IMR-90 (cell line): ENCODE results near the gene MYOM1. TPM values are rescaled to one million over a fixed set of nuclear protein-coding genes. Genes with fewer than 3 reads are reported as not detected.

Source experiments
- ATAC-seq: fragments of 200-7000 bp; cut with Tn5 transposase; 2 replicates; pipeline ENCODE4 v1.9.1; 2020; ENCODE audit warnings: low read depth, mild to moderate bottlenecking, moderate library complexity
- BruUV-seq: library from RNA; stranded (reverse); fragments of 400-500 nt; replicated peaks from 2 replicates; lab custom pipeline; 2021; lab: Mats Ljungman, UMichigan
- CTCF ChIA-PET: fragments of 300-600 bp; formaldehyde crosslinking; extraction: SDS; loops from one replicate; lab custom pipeline; 2021; ENCODE audit warnings: antibody characterized with exemption; lab: Yijun Ruan, JAX
- POLR2A ChIA-PET: fragments of 300-600 bp; sonication (Branson Sonifier 250); formaldehyde crosslinking; loops from one replicate; lab custom pipeline; 2022; ENCODE audit warnings: antibody characterized with exemption; ENCODE audit not compliant: unreplicated experiment; lab: Charles Lee
- DNase-seq: peaks from one replicate; pipeline ENCODE4 v3.0.0; 2013
- H2AFZ ChIP-seq: replicated peaks from 2 replicates; pipeline ENCODE3; 2013; ENCODE audit warnings: low read length, mild to moderate bottlenecking; ENCODE audit not compliant: poor library complexity
- H2AK5ac ChIP-seq: 2 replicates; pipeline ENCODE4 v1.6.1; 2013; ENCODE audit warnings: low read depth, low read length, inconsistent platforms
- H2AK9ac ChIP-seq: replicated peaks from 2 replicates; pipeline ENCODE3; 2013; ENCODE audit warnings: mild to moderate bottlenecking, low read depth, low read length, moderate library complexity; ENCODE audit not compliant: poor library complexity
- H2BK120ac ChIP-seq: 2 replicates; pipeline ENCODE4 v1.6.1; 2013; ENCODE audit warnings: low read depth, low read length, inconsistent platforms
- H2BK15ac ChIP-seq: 3 replicates; pipeline ENCODE4 v1.6.1; 2013; ENCODE audit warnings: low read depth, low read length, inconsistent platforms
- H2BK20ac ChIP-seq: 2 replicates; pipeline ENCODE4 v1.6.1; 2013; ENCODE audit warnings: low read depth, mild to moderate bottlenecking, inconsistent platforms, low read length, moderate library complexity
- H2BK5ac ChIP-seq: 2 replicates; pipeline ENCODE4 v1.6.1; 2013; ENCODE audit warnings: mild to moderate bottlenecking, low read depth, low read length, inconsistent platforms; ENCODE audit not compliant: poor library complexity, severe bottlenecking
- H3K14ac ChIP-seq: replicated peaks from 2 replicates; pipeline ENCODE4 v1.6.1; 2013; ENCODE audit warnings: low read depth, low read length, inconsistent platforms
- H3K18ac ChIP-seq: 2 replicates; pipeline ENCODE4 v1.6.1; 2013; ENCODE audit warnings: low read depth, low read length, control low read depth
- H3K23ac ChIP-seq: 2 replicates; pipeline ENCODE4 v1.6.1; 2013; ENCODE audit warnings: low read depth, low read length, inconsistent platforms
- H3K27ac ChIP-seq: 2 replicates; pipeline ENCODE4 v1.5.1; 2013; ENCODE audit warnings: mild to moderate bottlenecking, control low read depth, low read length; ENCODE audit not compliant: insufficient read depth
- H3K27me3 ChIP-seq: 2 replicates; pipeline ENCODE4 v1.6.1; 2013; ENCODE audit warnings: low read length; ENCODE audit not compliant: control insufficient read depth, insufficient read depth
- H3K36me3 ChIP-seq: 2 replicates; pipeline ENCODE4 v1.6.1; 2013; ENCODE audit warnings: low read length, mixed read lengths; ENCODE audit not compliant: control insufficient read depth, insufficient read depth
- H3K4ac ChIP-seq: 2 replicates; pipeline ENCODE4 v1.6.1; 2013; ENCODE audit warnings: low read depth, low read length, inconsistent platforms
- H3K4me1 ChIP-seq: 2 replicates; pipeline ENCODE4 v1.6.1; 2013; ENCODE audit warnings: low read length, mixed read lengths; ENCODE audit not compliant: control insufficient read depth, insufficient read depth
- H3K4me2 ChIP-seq: 2 replicates; pipeline ENCODE4 v1.6.1; 2013; ENCODE audit warnings: low read depth, mild to moderate bottlenecking, control low read depth, low read length, moderate library complexity
- H3K4me3 ChIP-seq: 2 replicates; pipeline ENCODE4 v1.5.1; 2013; ENCODE audit warnings: low read depth, mild to moderate bottlenecking, control low read depth, low read length, moderate library complexity; ENCODE audit not compliant: insufficient read depth
- H3K56ac ChIP-seq: 2 replicates; pipeline ENCODE4 v1.6.1; 2013; ENCODE audit warnings: low read length, inconsistent platforms; ENCODE audit not compliant: insufficient read depth; ENCODE audit errors: extremely low read depth
- H3K79me1 ChIP-seq, 2 experiments: 2 replicates each; pipeline ENCODE4 v1.6.1; 2013; ENCODE audit warnings: low read length in 2 of 2, inconsistent platforms in 1 of 2, low read depth in 1 of 2
- H3K9ac ChIP-seq: 2 replicates; pipeline ENCODE4 v1.6.1; 2013; ENCODE audit warnings: low read depth, low read length, control low read depth
- H3K9me1 ChIP-seq: 2 replicates; pipeline ENCODE4 v1.6.1; 2013; ENCODE audit warnings: low read length, inconsistent platforms; ENCODE audit not compliant: insufficient read depth
- H3K9me3 ChIP-seq: 2 replicates; pipeline ENCODE4 v1.6.1; 2013; ENCODE audit warnings: low read length; ENCODE audit not compliant: control insufficient read depth, insufficient read depth
- H4K20me1 ChIP-seq: 2 replicates; pipeline ENCODE4 v1.6.1; 2013; ENCODE audit warnings: low read length, inconsistent platforms; ENCODE audit not compliant: insufficient read depth
- H4K5ac ChIP-seq: 2 replicates; pipeline ENCODE4 v1.6.1; 2013; ENCODE audit warnings: mild to moderate bottlenecking, low read depth, low read length, control low read depth
- H4K8ac ChIP-seq, 2 experiments: 2 replicates each; pipeline ENCODE4 v1.6.1; 2013; ENCODE audit warnings: low read depth in 2 of 2, low read length in 2 of 2, control low read depth in 1 of 2, inconsistent platforms in 1 of 2
- H4K91ac ChIP-seq: 2 replicates; pipeline ENCODE4 v1.6.1; 2013; ENCODE audit warnings: low read depth, low read length, inconsistent platforms; ENCODE audit not compliant: insufficient read depth
- BHLHE40 ChIP-seq: fragments of 150-350 bp; IDR thresholded peaks from 2 replicates; pipeline ENCODE4 v1.6.1; 2016; ENCODE audit warnings: mild to moderate bottlenecking, low read depth, low read length
- CEBPB ChIP-seq: IDR thresholded peaks from 2 replicates; pipeline ENCODE4 v1.6.1; 2012; ENCODE audit warnings: low read depth, low read length, improper control_type of control experiment
- CHD1 ChIP-seq: IDR thresholded peaks from 2 replicates; pipeline ENCODE4 v1.6.1; 2012; ENCODE audit warnings: low read depth, low read length, improper control_type of control experiment
- FOS ChIP-seq: fragments of 150-350 bp; IDR thresholded peaks from 2 replicates; pipeline ENCODE4 v1.6.1; 2016; ENCODE audit warnings: low read depth, low read length
- MAZ ChIP-seq: IDR thresholded peaks from 2 replicates; pipeline ENCODE4 v1.6.1; 2012; ENCODE audit warnings: low read depth, mild to moderate bottlenecking, low read length, improper control_type of control experiment, moderate library complexity, borderline replicate concordance
- MXI1 ChIP-seq: IDR thresholded peaks from 2 replicates; pipeline ENCODE4 v1.6.1; 2012; ENCODE audit warnings: low read depth, mild to moderate bottlenecking, low read length, moderate library complexity, borderline replicate concordance
- NFE2L2 ChIP-seq: fragments of 150-350 bp; IDR thresholded peaks from 2 replicates; pipeline ENCODE4 v1.6.1; 2016; ENCODE audit warnings: low read depth, mild to moderate bottlenecking, low read length
- POLR2A ChIP-seq: IDR thresholded peaks from 2 replicates; pipeline ENCODE4 v1.6.1; 2012; ENCODE audit warnings: mild to moderate bottlenecking, low read depth, low read length
- RAD21 ChIP-seq: IDR thresholded peaks from 2 replicates; pipeline ENCODE4 v1.6.1; 2012; ENCODE audit warnings: low read length, improper control_type of control experiment
- RCOR1 ChIP-seq: IDR thresholded peaks from 2 replicates; pipeline ENCODE4 v1.6.1; 2012; ENCODE audit warnings: mild to moderate bottlenecking, low read length, improper control_type of control experiment; ENCODE audit not compliant: insufficient replicate concordance
- RFX5 ChIP-seq: IDR thresholded peaks from 2 replicates; pipeline ENCODE4 v1.8.0; 2012; ENCODE audit warnings: low read depth, mild to moderate bottlenecking, low read length, moderate library complexity
- SMC3 ChIP-seq: fragments of 150-350 bp; IDR thresholded peaks from 2 replicates; pipeline ENCODE4 v1.6.1; 2016; ENCODE audit warnings: low read depth, mild to moderate bottlenecking, antibody characterized with exemption, low read length, moderate library complexity
- WGBS, 2 experiments: methylation state at CpG; one replicate each; pipeline versions ENCODE4 v1.1.5 to v1.1.7; 2013; ENCODE audit warnings: missing lambda C conversion rate in 2 of 2; ENCODE audit not compliant: insufficient read length in 1 of 2; ENCODE audit errors: extremely low coverage in 2 of 2; 5-methylcytosine and 5-hydroxymethylcytosine counted together
- dilution Hi-C: fragments of 300-500 bp; cut with HindIII; formaldehyde crosslinking; loops from one replicate; pipeline ENCODE4 v1.14.3; 2018; ENCODE audit warnings: low sequenced_read_pairs; ENCODE audit not compliant: unreplicated experiment
- in situ Hi-C: fragments of 300-500 bp; cut with MboI; formaldehyde crosslinking; loops from 3 replicates; pipeline ENCODE4 v1.14.3; 2019; ENCODE audit warnings: low sequenced_read_pairs, inconsistent platforms, mixed read lengths
- intact Hi-C: fragments of 100-400 bp; cut with micrococcal nuclease; formaldehyde crosslinking; loops from 2 replicates; pipeline ENCODE4 v1.10.0; 2022
- polyA plus RNA-seq, 3 experiments: library from polyadenylated mRNA; depleted of rRNA; stranded (reverse); fragments of >200 nt; gene quantifications; 2 replicates each; pipeline ENCODE4 v1.2.3, GENCODE V29; 2012; ENCODE audit warnings: low replicate concordance in 1 of 3
- total RNA-seq: library from RNA; depleted of rRNA; stranded (reverse); fragments of >200 nt; gene quantifications from 2 replicates; pipeline ENCODE4 v1.2.3, GENCODE V29; 2012
- TF ChIP-seq, protein P1 (sequence below): fragments of 150-350 bp; IDR thresholded peaks from 2 replicates; pipeline ENCODE4 v1.6.1; 2017; ENCODE audit warnings: mild to moderate bottlenecking, antibody characterized with exemption, low read length, low read depth
- TF ChIP-seq, protein P2 (sequence below): conservative IDR thresholded peaks from 2 replicates; pipeline ENCODE4 v1.5.1; 2012; ENCODE audit warnings: mild to moderate bottlenecking, low read depth, low read length, improper control_type of control experiment
- TF ChIP-seq, protein P3 (sequence below): fragments of 150-350 bp; IDR thresholded peaks from 2 replicates; pipeline ENCODE4 v1.6.1; 2016; ENCODE audit warnings: low read depth, mild to moderate bottlenecking, low read length, moderate library complexity, borderline replicate concordance

Gene MYOM1
- total and polyA plus RNA-seq, 2 of the 4 experiments (the other 2 are of a cell fraction): under 0.01 to 0.10 TPM

GRCh38 chr18:3102983-3103382, 116.8 kb downstream of the MYOM1 start:
- no CpG with 5 or more reads among the region's 1 CpG for WGBS, 2 experiments
- Histone ChIP-seq H3K79me1 (no peaks in the 10 kb centered on the region), H3K4me1 (0 out of 2 replicates have a peak, but pooled peaks cover 6% of the 10 kb centered on the region), H3K9me1 (no peaks in the 10 kb centered on the region), H3K56ac (no peak overlapping the region), H3K4me3 (no peak overlapping the region), H2BK20ac (no peak overlapping the region), H4K91ac (no peak overlapping the region), H3K4me2 (no peak overlapping the region), H4K5ac (no peak overlapping the region), H3K36me3 (no peaks in the 10 kb centered on the region), H2BK5ac (no peak overlapping the region), H2BK15ac (no peak overlapping the region), H3K27me3 (peaks cover 13% of the 10 kb centered on the region), H3K9me3 (no peaks in the 10 kb centered on the region), H3K23ac (no peak overlapping the region), H2AK9ac (no peak overlapping the region), H4K20me1 (no peaks in the 10 kb centered on the region), H3K4ac (no peak overlapping the region), H4K8ac (no peak overlapping the region), H2BK120ac (no peak overlapping the region), H2AK5ac (no peak overlapping the region), H3K18ac (no peak overlapping the region), H2AFZ (no peak overlapping the region), H3K9ac (no peak overlapping the region), H3K27ac (no peak overlapping the region), H3K14ac (no peak overlapping the region)
- TF ChIP-seq, protein P1, sequence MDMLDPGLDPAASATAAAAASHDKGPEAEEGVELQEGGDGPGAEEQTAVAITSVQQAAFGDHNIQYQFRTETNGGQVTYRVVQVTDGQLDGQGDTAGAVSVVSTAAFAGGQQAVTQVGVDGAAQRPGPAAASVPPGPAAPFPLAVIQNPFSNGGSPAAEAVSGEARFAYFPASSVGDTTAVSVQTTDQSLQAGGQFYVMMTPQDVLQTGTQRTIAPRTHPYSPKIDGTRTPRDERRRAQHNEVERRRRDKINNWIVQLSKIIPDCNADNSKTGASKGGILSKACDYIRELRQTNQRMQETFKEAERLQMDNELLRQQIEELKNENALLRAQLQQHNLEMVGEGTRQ: no peak
- TF ChIP-seq FOS (no peak), MXI1 (no peak), SMC3 (no peak), BHLHE40 (no peak), NFE2L2 (no peak), CEBPB (no peak), RCOR1 (no peak), CHD1 (no peak), RAD21 (no peak), POLR2A (no peak), RFX5 (no peak), MAZ (no peak)
- TF ChIP-seq, protein P2, sequence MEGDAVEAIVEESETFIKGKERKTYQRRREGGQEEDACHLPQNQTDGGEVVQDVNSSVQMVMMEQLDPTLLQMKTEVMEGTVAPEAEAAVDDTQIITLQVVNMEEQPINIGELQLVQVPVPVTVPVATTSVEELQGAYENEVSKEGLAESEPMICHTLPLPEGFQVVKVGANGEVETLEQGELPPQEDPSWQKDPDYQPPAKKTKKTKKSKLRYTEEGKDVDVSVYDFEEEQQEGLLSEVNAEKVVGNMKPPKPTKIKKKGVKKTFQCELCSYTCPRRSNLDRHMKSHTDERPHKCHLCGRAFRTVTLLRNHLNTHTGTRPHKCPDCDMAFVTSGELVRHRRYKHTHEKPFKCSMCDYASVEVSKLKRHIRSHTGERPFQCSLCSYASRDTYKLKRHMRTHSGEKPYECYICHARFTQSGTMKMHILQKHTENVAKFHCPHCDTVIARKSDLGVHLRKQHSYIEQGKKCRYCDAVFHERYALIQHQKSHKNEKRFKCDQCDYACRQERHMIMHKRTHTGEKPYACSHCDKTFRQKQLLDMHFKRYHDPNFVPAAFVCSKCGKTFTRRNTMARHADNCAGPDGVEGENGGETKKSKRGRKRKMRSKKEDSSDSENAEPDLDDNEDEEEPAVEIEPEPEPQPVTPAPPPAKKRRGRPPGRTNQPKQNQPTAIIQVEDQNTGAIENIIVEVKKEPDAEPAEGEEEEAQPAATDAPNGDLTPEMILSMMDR: no peak
- TF ChIP-seq, protein P3, sequence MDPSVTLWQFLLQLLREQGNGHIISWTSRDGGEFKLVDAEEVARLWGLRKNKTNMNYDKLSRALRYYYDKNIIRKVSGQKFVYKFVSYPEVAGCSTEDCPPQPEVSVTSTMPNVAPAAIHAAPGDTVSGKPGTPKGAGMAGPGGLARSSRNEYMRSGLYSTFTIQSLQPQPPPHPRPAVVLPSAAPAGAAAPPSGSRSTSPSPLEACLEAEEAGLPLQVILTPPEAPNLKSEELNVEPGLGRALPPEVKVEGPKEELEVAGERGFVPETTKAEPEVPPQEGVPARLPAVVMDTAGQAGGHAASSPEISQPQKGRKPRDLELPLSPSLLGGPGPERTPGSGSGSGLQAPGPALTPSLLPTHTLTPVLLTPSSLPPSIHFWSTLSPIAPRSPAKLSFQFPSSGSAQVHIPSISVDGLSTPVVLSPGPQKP: no peak
- POLR2A ChIA-PET: no interaction called here
- BruUV-seq: no TSS peak
- CTCF ChIA-PET: no interaction called here
- in situ Hi-C loops: no loop called here
- ATAC-seq: no peak
- intact Hi-C loops: no loop called here
- DNase-seq: no peak
- dilution Hi-C loops: no loop called here
